Karpas-422 (cell line): ENCODE measurements around the gene TBC1D4. TPM values are rescaled to one million over a fixed set of nuclear protein-coding genes. Genes with fewer than 3 reads are reported as not detected.

Experiments
- DNase-seq: peaks from one replicate; pipeline ENCODE4 v3.0.0-alpha.2; 2015
- H2AFZ ChIP-seq: fragments of 200-600 bp; sonication (generic); 2 replicates; pipeline ENCODE4 v1.6.1; 2014; ENCODE audit warnings: antibody characterized with exemption, low read length, mixed read lengths
- H3K27ac ChIP-seq: fragments of 200-600 bp; sonication (generic); 2 replicates; pipeline ENCODE4 v1.5.1; 2014; ENCODE audit warnings: mild to moderate bottlenecking, low read length, moderate library complexity
- H3K27me3 ChIP-seq: fragments of 200-600 bp; sonication (generic); 2 replicates; pipeline ENCODE4 v1.6.1; 2014; ENCODE audit warnings: low read length, mixed read lengths
- H3K36me3 ChIP-seq: fragments of 200-600 bp; sonication (generic); 2 replicates; pipeline ENCODE4 v1.6.1; 2014; ENCODE audit warnings: low read length, mixed read lengths; ENCODE audit not compliant: insufficient read depth
- H3K4me1 ChIP-seq: fragments of 200-600 bp; sonication (generic); 2 replicates; pipeline ENCODE4 v1.6.1; 2014; ENCODE audit warnings: mild to moderate bottlenecking, low read length, mixed read lengths
- H3K4me2 ChIP-seq: fragments of 200-600 bp; sonication (generic); 2 replicates; pipeline ENCODE4 v1.6.1; 2014; ENCODE audit warnings: low read length, low read depth, mild to moderate bottlenecking; ENCODE audit not compliant: poor library complexity, severe bottlenecking
- H3K4me3 ChIP-seq: fragments of 200-600 bp; sonication (generic); 2 replicates; pipeline ENCODE4 v1.5.1; 2014; ENCODE audit warnings: mild to moderate bottlenecking, antibody characterized with exemption, low read length, mixed read lengths
- H3K79me2 ChIP-seq: fragments of 200-600 bp; sonication (generic); 2 replicates; pipeline ENCODE4 v1.6.1; 2014; ENCODE audit warnings: mild to moderate bottlenecking, low read length, mixed read lengths
- H3K9ac ChIP-seq: fragments of 200-600 bp; sonication (generic); 2 replicates; pipeline ENCODE4 v1.6.0; 2014; ENCODE audit warnings: low read length
- H3K9me2 ChIP-seq: fragments of 200-600 bp; sonication (generic), shearing (Covaris generic); replicated peaks from 2 replicates; pipeline ENCODE4 v1.6.0; 2014; ENCODE audit warnings: mild to moderate bottlenecking, low read length, moderate library complexity; ENCODE audit not compliant: insufficient read depth
- H3K9me3 ChIP-seq: fragments of 300-700, 200-600 bp; sonication (generic); 2 replicates; pipeline ENCODE4 v1.6.1; 2014; ENCODE audit warnings: low read length, mixed read lengths
- H4K20me1 ChIP-seq: fragments of 200-600 bp; sonication (generic); 2 replicates; pipeline ENCODE4 v1.6.1; 2014; ENCODE audit warnings: mild to moderate bottlenecking, antibody characterized with exemption, low read length, low read depth; ENCODE audit not compliant: insufficient read depth
- total RNA-seq: library from RNA; depleted of rRNA; stranded (reverse); fragments of >200 nt; shearing (Covaris generic); gene quantifications from 2 replicates; pipeline ENCODE4 v1.2.3, GENCODE V29; 2014; ENCODE audit warnings: low replicate concordance

Gene TBC1D4
- total RNA-seq, 1 experiment from 2014 or later = 4.0 TPM

DNA sequence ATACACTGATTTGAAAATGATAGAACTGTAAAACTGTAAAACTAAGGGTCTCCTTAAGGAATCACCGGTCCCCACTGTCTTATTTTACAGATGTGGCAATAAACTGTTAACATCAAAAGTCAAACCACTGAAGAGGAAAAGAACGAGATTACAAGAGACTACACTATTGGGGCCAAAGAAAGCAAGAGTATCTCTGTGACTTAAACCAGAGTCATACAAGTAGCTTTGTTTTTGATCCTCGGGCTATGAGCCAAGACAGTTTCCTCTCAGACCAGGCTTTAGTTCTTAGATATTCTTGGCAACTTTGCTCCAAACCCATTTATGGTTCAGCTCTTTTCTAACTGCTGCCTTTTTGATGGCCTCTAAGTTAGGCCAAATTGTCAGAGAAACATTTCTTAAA is 113.8 kb downstream of the TBC1D4 start:
- Histone ChIP-seq H3K27ac (no peak overlapping the region), H3K4me2 (no peak overlapping the region), H3K4me1 (no peaks in the 10 kb centered on the region), H2AFZ (no peak overlapping the region), H3K9me3 (no peaks in the 10 kb centered on the region), H4K20me1 (no peaks in the 10 kb centered on the region), H3K27me3 (no peaks in the 10 kb centered on the region), H3K4me3 (no peak overlapping the region), H3K36me3 (no peaks in the 10 kb centered on the region), H3K9ac (no peak overlapping the region), H3K79me2 (no peaks in the 10 kb centered on the region), H3K9me2 (no peaks in the 10 kb centered on the region)
- no peak for DNase-seq

DNA sequence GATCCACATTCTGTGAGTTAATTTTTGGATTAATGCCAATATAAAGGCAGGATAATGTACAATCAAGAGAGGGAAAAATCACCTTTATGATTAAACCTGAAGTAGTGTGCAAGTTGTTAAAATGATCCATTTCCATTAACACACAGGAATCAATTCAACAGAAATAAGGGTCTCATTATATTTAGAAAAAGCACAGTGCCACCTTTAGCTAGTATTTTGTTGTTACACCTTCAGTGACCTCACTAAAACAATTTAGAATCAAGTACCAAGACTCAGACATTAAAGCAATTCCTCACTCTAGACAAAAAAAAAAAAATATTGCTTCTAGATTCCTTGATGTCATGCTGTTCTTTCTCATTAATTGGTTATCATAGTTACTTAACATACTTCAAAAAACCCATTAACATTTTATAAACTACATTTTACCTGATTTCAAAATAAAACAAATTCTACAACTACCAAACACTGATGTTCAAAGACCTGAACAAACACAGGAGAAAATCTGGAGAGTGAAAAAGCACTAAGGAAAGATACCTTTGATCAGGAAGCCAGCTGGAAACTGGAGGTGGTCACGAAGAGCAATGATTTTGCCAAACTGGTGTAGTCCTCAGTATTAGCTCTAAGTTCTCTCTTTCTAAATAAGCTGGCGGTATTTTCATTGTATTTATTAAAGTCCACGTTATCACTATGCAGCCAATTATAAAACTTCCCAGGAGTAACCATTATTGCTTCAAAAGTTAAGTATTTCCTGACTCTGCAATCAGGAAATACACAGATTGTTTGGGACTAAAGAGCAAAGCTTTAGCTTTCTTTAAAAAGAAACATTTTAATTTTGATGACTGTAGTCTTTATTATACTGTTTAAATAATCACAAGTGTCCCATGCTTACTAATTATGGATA is 115.3 kb downstream of the TBC1D4 start:
- no peaks in the 10 kb centered on the region for H3K79me2 ChIP-seq
- H3K36me3 ChIP-seq = no peaks in the 10 kb centered on the region
- H3K4me2 ChIP-seq = no peak overlapping the region
- no peaks in the 10 kb centered on the region for H3K4me1 ChIP-seq
- H4K20me1 ChIP-seq = no peaks in the 10 kb centered on the region
- H2AFZ ChIP-seq = no peak overlapping the region
- no peaks in the 10 kb centered on the region for H3K9me2 ChIP-seq
- H3K27me3 ChIP-seq = no peaks in the 10 kb centered on the region
- H3K9me3 ChIP-seq = no peaks in the 10 kb centered on the region
- no peak overlapping the region for H3K9ac ChIP-seq
- H3K27ac ChIP-seq = no peak overlapping the region
- no peak overlapping the region for H3K4me3 ChIP-seq
- no peak for DNase-seq

DNA sequence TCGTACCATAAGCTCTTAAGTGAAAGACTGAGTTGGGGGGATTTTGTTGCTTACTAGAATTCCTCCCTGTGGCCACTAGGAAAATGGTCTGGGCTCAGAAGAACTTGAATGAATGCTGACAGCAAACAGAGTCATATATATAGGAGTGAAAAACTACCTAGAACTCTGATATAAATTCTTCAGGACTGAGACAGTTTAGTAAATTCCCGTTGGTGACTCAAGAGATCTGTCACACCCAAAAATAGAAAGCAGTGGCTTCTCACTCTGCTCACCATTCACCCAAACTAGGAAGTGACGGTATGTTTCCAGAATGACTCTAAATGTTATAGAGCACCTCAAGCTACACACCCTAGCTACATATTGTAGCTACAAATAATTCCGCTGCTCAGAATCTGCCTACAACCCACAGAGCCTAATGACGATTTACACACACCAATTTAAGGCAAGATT is 116.2 kb downstream of the TBC1D4 start:
- Histone ChIP-seq H3K4me3 (no peak overlapping the region), H3K36me3 (no peaks in the 10 kb centered on the region), H2AFZ (no peak overlapping the region), H3K4me2 (no peak overlapping the region), H3K27me3 (no peaks in the 10 kb centered on the region), H3K9ac (no peak overlapping the region), H3K27ac (no peak overlapping the region), H3K79me2 (no peaks in the 10 kb centered on the region), H4K20me1 (no peaks in the 10 kb centered on the region), H3K9me2 (no peaks in the 10 kb centered on the region), H3K9me3 (no peaks in the 10 kb centered on the region), H3K4me1 (no peaks in the 10 kb centered on the region)
- no peak for DNase-seq

DNA sequence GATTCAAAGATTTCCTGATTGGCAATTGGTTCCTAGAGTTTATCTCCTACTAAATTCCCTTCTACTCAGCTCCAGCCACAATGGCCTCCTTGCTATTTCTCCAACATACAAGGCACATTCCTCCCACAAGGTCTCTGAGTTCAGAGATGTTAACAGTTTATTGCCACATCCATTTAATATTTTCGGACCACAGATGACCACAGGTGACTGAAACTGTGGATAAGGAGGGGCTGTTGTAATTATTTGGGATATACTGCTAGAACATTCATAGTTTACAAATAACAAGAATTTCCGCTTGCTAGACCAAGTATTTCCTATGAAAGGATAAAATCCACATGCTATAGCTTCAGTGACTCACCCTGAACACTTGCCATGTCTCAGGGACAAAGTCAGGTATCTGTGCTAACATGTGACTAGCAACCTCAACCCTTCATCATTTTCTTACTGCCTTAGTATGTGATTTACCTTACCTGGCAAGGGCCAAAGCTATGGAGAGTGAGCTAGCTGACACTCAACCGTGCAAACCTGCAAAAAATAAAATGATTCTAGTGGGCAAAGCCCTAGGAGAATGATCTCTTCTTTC is 117.7 kb downstream of the TBC1D4 start:
- no peaks in the 10 kb centered on the region for H3K9me2 ChIP-seq
- H3K36me3 ChIP-seq = no peaks in the 10 kb centered on the region
- no peaks in the 10 kb centered on the region for H3K27me3 ChIP-seq
- no peaks in the 10 kb centered on the region for H4K20me1 ChIP-seq
- H3K4me3 ChIP-seq = no peak overlapping the region
- DNase-seq = no peak
- H3K9ac ChIP-seq = no peak overlapping the region
- H3K4me1 ChIP-seq = no peaks in the 10 kb centered on the region
- no peak overlapping the region for H2AFZ ChIP-seq
- no peak overlapping the region for H3K4me2 ChIP-seq
- H3K27ac ChIP-seq = no peak overlapping the region
- no peaks in the 10 kb centered on the region for H3K79me2 ChIP-seq
- no peaks in the 10 kb centered on the region for H3K9me3 ChIP-seq

DNA sequence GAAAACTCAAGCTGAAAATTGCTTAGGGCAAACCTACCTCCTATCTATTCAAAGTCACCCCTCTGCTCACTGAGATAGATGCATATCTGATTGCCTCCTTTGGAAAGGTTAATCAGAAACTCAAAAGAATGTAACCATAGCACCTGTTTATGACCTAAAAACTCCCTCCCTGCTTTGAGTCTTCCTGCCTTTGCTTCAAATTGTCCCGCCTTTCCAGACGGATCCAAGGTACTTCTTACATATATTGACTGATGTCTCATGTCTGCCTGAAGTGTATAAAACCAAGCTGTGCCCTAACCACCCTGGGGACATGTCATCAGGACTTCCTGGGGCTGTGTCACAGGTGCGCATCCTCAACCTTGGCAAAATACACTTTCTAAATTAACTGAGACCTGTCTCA is 118.6 kb downstream of the TBC1D4 start:
- Histone ChIP-seq H3K4me2 (no peak overlapping the region), H3K36me3 (no peaks in the 10 kb centered on the region), H3K9me2 (no peaks in the 10 kb centered on the region), H3K79me2 (no peaks in the 10 kb centered on the region), H3K9ac (no peak overlapping the region), H4K20me1 (no peaks in the 10 kb centered on the region), H3K4me1 (no peaks in the 10 kb centered on the region), H3K27me3 (no peaks in the 10 kb centered on the region), H3K27ac (no peak overlapping the region), H2AFZ (no peak overlapping the region), H3K4me3 (no peak overlapping the region), H3K9me3 (no peaks in the 10 kb centered on the region)
- DNase-seq = no peak

DNA sequence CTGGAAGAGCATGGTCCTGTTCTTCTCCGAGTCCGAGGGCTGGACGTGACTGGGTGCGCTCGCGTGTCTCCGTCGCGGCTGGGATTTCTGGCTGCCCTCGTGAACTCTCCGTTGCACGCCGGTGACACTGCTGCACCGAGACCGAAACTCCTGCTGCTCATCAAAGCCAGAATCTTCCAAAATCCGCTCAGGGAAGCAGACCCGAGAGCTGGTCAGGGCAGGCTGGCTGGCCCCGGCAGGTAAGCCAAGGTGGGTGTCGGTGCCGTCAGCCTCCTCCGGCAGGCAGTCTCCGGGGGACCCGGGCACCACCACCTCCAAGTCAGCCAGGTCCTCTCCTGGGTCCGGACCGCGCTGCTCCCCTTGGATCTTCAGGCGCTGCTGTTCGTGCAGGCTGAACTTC is 119.9 kb downstream of the TBC1D4 start:
- Histone ChIP-seq H3K9ac (no peak overlapping the region), H3K9me3 (no peaks in the 10 kb centered on the region)

DNA sequence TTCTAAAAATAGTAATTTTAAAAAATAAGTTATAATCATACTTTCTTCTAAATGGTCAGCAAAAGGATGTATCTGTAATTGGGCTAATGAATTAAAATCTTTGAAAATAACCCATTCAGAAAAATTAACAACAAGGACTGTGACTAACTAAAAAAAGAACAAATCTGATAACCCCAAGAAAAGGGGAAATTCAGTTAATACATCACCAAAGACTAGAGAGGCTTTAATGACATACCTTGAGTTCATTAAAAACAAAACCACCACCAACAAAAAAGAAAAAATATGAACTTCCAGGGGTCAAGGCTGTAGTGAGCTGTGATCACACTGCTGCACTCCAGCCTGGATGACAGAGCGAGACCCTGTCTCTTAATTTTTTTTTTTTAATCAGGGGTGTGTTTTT is 121.8 kb downstream of the TBC1D4 start:
- no peaks in the 10 kb centered on the region for H3K36me3 ChIP-seq
- H3K4me1 ChIP-seq = no peaks in the 10 kb centered on the region
- H3K4me2 ChIP-seq = no peak overlapping the region
- no peak overlapping the region for H3K27ac ChIP-seq
- DNase-seq = no peak
- H4K20me1 ChIP-seq = no peaks in the 10 kb centered on the region
- H3K9me2 ChIP-seq = no peaks in the 10 kb centered on the region
- H3K9ac ChIP-seq = no peak overlapping the region
- H2AFZ ChIP-seq = no peak overlapping the region
- H3K4me3 ChIP-seq = no peak overlapping the region
- H3K79me2 ChIP-seq = no peaks in the 10 kb centered on the region
- H3K27me3 ChIP-seq = no peaks in the 10 kb centered on the region
- H3K9me3 ChIP-seq = no peaks in the 10 kb centered on the region

More for the DNA sequence above, 119.9 kb downstream of the TBC1D4 start:
- no peaks in the 10 kb centered on the region for H3K9me2 ChIP-seq
- H3K36me3 ChIP-seq = no peaks in the 10 kb centered on the region
- DNase-seq = no peak
- H3K4me3 ChIP-seq = no peak overlapping the region
- no peak overlapping the region for H3K4me2 ChIP-seq
- no peaks in the 10 kb centered on the region for H3K79me2 ChIP-seq
- no peaks in the 10 kb centered on the region for H3K27me3 ChIP-seq
- H3K27ac ChIP-seq = no peak overlapping the region
- H4K20me1 ChIP-seq = no peaks in the 10 kb centered on the region
- H2AFZ ChIP-seq = no peak overlapping the region
- no peaks in the 10 kb centered on the region for H3K4me1 ChIP-seq

DNA sequence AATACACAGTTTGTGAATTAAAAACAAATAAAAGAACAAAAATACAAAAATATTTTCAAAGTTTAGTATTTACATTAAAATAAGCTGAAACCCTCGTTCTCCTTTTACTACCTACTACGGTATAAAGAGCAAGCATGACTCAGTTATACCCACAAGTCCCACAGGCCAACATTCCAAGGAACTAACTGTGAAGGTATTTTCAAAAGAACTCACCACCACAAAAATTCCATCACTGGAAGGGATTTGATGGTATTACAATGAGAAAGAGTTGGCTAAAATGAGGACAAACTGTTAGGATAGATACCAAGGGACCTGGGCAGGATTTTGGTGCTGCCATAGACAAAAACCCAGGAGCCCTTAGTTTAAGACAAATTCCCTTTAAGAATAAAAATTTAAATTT is 122.7 kb downstream of the TBC1D4 start:
- no peaks in the 10 kb centered on the region for H4K20me1 ChIP-seq
- H3K4me1 ChIP-seq = no peaks in the 10 kb centered on the region
- H3K9me2 ChIP-seq = no peaks in the 10 kb centered on the region
- H3K79me2 ChIP-seq = no peaks in the 10 kb centered on the region
- H3K9me3 ChIP-seq = no peaks in the 10 kb centered on the region
- no peak overlapping the region for H3K4me3 ChIP-seq
- no peak overlapping the region for H2AFZ ChIP-seq
- no peaks in the 10 kb centered on the region for H3K27me3 ChIP-seq
- DNase-seq = no peak
- H3K36me3 ChIP-seq = no peaks in the 10 kb centered on the region
- H3K4me2 ChIP-seq = no peak overlapping the region
- no peak overlapping the region for H3K27ac ChIP-seq
- H3K9ac ChIP-seq = no peak overlapping the region
